Rectal smooth muscle tissue (tissue), 1 donor: ENCODE measurements around the gene FTO.

ENCODE experiments used
- H3K27ac ChIP-seq: one replicate; pipeline ENCODE4 v1.7.0; 2013; ENCODE audit warnings: low read depth, low read length, inconsistent platforms
- H3K27me3 ChIP-seq: one replicate; pipeline ENCODE4 v1.7.0; 2013; ENCODE audit warnings: low read length; ENCODE audit not compliant: control insufficient read depth, insufficient read depth
- H3K36me3 ChIP-seq: one replicate; pipeline ENCODE4 v1.7.0; 2013; ENCODE audit warnings: low read length; ENCODE audit not compliant: control insufficient read depth, insufficient read depth
- H3K4me1 ChIP-seq: one replicate; pipeline ENCODE4 v1.7.0; 2013; ENCODE audit warnings: low read length; ENCODE audit not compliant: control insufficient read depth, insufficient read depth
- H3K4me3 ChIP-seq: one replicate; pipeline ENCODE4 v1.7.0; 2013; ENCODE audit warnings: low read length
- H3K9ac ChIP-seq: one replicate; pipeline ENCODE4 v1.7.0; 2013; ENCODE audit warnings: low read length

The FTO gene

DNA sequence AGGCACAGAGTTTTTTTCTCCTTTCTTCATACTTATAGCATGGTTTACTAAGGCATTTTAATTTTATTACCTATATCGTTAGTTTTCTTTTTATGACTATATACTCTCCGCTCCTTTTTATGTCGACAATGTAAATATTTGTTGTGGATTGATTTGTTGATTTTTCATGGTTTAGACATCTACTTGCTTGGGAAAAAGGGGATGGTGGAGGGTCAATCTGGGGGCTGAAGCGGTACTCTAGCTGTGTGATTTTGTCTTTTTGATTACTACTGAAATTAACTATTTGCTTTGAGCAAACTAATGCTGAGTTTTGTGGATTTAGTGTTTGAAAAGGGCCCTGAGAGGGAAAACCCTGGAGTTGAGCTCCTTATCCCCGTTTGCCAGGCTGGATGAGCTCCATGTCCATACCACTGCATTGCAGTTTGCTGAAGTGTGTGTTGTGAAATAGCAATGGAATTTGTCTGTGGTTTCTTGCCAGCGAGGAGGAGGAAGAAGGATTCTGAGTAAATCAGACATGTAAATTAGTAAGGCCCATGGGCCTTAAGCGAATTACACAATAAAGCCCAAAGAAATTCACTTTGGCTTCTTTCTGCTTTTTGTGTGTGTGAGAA, 72.0 kb downstream of the FTO start:
- no peaks in the 10 kb centered on the region for H3K27me3 ChIP-seq
- H3K4me3 ChIP-seq = no peak overlapping the region
- H3K36me3 ChIP-seq = no peaks in the 10 kb centered on the region
- H3K4me1 ChIP-seq = peaks cover 15% of the 10 kb centered on the region
- H3K9ac ChIP-seq = no peak overlapping the region
- no peak overlapping the region for H3K27ac ChIP-seq

DNA sequence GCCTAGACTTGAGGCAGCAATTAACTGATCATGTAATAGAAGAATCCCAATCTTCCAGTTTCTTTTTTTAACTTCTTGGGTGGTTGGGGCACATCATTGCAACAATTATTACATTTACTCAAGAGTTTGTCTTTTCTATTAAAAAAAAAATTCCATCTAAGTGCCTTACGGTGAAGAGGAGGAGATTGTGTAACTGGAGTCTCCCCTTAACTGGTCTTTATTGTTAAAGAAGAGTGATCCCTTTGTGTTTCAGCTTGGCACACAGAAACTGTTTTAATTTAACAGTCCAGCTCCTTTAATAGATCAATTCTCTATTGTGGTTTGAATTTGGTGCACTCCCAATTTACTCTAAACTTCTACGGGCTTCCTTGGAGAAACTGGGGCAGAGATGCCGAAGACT, 75.2 kb downstream of the FTO start:
- peaks cover 12% of the 10 kb centered on the region for H3K4me1 ChIP-seq
- H3K27ac ChIP-seq = no peak overlapping the region
- no peaks in the 10 kb centered on the region for H3K27me3 ChIP-seq
- H3K36me3 ChIP-seq = no peaks in the 10 kb centered on the region
- H3K9ac ChIP-seq = no peak overlapping the region
- no peak overlapping the region for H3K4me3 ChIP-seq

DNA sequence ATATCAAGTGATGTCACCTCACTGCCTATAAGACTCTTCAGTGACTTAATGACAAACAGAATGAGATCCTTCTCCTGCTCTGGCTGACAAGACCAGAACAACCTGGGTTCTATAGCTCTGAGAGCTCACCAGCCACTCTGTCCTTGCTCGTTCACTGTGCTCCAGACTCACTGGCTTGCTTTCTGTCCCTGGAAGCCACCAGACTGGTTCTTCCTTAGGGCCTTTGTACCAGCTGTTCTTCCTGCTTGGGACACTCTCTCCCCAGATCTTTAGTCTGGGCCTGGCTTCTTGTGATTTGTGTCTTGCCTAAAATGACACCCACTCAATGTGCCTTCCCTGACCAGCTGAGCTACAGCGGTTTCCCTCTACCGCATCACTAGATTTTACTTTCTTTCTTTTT, 76.1 kb downstream of the FTO start:
- H3K9ac ChIP-seq = no peak overlapping the region
- H3K4me1 ChIP-seq = peaks cover 10% of the 10 kb centered on the region
- H3K27me3 ChIP-seq = no peaks in the 10 kb centered on the region
- H3K27ac ChIP-seq = no peak overlapping the region
- no peaks in the 10 kb centered on the region for H3K36me3 ChIP-seq
- no peak overlapping the region for H3K4me3 ChIP-seq

DNA sequence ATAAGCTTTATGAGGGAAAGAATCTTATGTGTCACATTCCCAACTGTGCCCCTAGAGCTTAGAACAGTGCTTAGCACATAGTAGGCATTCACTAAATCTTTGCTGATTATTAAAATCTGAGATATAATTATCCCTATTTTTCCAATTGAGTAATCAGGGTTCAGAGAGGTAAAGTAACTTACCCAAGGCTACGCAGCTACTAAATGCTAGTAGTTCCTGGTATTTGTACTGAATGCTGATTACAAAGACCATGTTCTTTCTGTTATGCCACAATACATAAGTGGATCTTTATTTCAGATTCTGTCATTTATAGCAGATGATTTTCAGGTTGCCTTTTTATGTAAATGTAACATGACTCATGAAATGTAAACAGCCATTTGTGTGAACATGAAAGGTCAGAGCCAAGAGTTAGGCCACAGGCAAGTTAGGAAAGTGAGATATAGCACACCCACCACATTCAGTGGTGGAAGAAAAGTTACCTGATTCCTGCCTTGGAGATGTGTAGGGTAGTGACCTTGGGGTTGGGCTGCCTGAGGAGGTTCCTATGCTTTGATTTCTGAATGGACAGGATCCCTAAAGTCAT, 77.2 kb downstream of the FTO start:
- Histone ChIP-seq H3K4me3 (no peak overlapping the region), H3K4me1 (peaks cover 2% of the 10 kb centered on the region), H3K36me3 (no peaks in the 10 kb centered on the region), H3K27me3 (no peaks in the 10 kb centered on the region), H3K9ac (no peak overlapping the region), H3K27ac (no peak overlapping the region)

DNA sequence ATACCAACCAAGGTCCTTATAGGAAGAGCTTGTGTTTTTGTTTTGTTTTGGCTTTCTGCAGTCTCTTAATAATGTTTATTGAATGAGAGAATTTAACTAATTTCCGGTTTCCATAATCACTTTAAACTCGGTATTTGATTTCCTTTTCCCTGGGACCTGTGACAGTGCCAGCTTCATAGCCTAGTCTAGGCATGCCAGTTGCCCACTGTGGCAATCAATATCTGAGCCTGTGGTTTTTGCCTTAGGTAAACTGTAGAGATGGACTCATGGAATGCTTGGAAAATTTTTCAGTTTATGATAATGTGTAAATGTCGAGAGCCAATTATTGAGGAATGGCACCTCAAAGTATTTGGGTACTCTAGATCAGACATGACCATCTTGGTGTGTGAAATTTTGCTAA, 78.2 kb downstream of the FTO start:
- no peaks in the 10 kb centered on the region for H3K27me3 ChIP-seq
- no peak overlapping the region for H3K4me3 ChIP-seq
- H3K9ac ChIP-seq = no peak overlapping the region
- H3K27ac ChIP-seq = no peak overlapping the region
- H3K4me1 ChIP-seq = no peaks in the 10 kb centered on the region
- H3K36me3 ChIP-seq = no peaks in the 10 kb centered on the region

DNA sequence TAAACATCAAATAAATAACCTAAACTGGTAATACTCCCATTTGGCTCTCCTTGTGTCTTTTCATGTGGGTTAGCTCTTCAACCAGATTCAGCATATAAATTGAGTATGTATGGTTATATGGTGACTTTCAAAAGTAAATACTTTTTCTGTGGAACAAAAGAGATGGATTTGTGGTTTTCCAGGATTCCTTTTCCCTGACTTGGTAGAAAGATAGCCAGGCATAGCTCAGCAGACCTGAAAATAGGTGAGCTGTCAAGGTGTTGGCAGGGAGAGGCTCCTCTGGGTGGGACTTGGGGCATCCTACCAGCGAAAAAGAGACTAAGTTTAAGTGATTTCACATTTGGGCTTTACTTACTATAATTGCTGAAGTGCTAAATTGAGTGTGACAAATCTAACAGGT, 80.3 kb downstream of the FTO start:
- Histone ChIP-seq H3K4me1 (no peaks in the 10 kb centered on the region), H3K9ac (no peak overlapping the region), H3K36me3 (no peaks in the 10 kb centered on the region), H3K27me3 (no peaks in the 10 kb centered on the region), H3K27ac (no peak overlapping the region), H3K4me3 (no peak overlapping the region)

DNA sequence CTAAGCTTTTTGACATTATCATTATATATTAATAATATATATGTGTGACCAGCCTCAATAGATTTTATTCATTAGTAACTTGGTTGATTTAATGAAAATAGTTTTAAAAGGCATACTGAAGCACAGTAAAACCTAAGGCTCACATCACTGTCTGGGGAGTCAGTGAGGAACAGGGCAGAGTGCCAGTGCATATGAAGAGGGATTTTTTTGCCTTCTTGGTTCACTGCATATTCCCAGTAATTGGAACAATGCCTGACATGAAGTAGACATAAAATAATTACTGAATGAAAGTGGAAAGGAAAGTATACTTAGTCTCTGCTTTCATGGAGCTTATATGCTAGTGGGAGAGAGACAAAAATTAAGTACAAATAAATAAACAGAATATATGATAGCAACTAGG, 81.1 kb downstream of the FTO start:
- H3K4me3 ChIP-seq = no peak overlapping the region
- no peaks in the 10 kb centered on the region for H3K4me1 ChIP-seq
- H3K9ac ChIP-seq = no peak overlapping the region
- no peak overlapping the region for H3K27ac ChIP-seq
- H3K36me3 ChIP-seq = no peaks in the 10 kb centered on the region
- H3K27me3 ChIP-seq = no peaks in the 10 kb centered on the region

DNA sequence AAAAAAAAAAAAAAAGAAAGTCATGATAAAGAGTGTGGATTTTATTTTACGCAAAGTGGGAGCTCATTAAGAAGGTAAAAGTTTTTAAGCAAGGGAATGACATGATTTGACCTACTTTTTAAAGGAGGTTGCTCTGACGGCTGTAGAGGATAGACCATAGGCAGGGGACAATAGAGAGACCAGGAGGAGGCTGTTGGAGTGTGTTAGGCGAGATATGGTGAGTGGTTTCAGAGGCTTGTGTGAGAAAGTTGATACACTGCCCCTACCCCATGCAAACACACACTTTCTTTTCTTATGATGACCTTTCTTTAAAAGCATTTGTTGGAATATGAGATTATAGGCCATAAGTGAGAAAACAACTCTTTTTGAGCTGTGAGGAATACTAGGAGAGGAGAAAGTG, 82.0 kb downstream of the FTO start:
- Histone ChIP-seq H3K9ac (no peak overlapping the region), H3K27ac (no peak overlapping the region), H3K36me3 (no peaks in the 10 kb centered on the region), H3K27me3 (no peaks in the 10 kb centered on the region), H3K4me1 (no peaks in the 10 kb centered on the region), H3K4me3 (no peak overlapping the region)

DNA sequence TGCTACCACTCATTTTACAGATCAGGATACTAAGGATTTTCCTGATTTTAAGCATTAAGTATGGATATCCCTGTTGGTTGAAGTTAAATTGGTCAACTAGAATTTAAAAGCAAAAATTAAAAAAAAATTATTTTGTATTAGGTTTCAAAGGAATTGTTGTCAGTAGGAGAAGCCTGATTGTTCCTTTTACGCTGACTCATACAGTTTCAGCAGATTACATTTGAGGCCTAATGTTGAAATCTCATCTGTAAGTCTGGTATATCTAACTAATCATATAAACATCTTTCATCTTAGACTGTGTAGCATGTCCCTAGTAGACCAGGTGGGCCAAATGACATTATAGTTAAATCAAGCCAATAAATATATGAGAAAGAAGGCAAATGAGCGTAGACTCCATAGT, 83.5 kb downstream of the FTO start:
- H3K27me3 ChIP-seq = no peaks in the 10 kb centered on the region
- H3K9ac ChIP-seq = no peak overlapping the region
- H3K27ac ChIP-seq = no peak overlapping the region
- H3K4me1 ChIP-seq = no peaks in the 10 kb centered on the region
- H3K36me3 ChIP-seq = no peaks in the 10 kb centered on the region
- no peak overlapping the region for H3K4me3 ChIP-seq

DNA sequence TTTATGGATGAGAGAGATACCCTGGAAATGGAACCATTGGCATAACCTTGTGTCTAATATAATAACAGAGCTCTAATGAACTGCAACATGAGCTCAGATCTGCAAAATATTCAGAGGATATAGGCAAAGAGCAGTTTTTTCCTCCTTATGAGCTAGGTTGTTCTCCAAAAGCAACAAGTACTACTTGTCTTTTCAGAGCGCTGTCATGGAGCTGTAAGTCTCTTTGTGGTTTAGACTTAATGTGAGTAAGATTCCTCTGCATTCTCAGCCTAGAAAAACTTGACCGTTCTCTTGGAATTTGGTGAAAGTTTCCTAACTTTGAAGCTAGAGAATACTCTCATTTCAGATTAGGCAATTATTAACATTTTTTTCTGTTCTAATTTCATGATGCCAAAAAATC, 85.2 kb downstream of the FTO start:
- Histone ChIP-seq H3K4me3 (no peak overlapping the region), H3K36me3 (no peaks in the 10 kb centered on the region), H3K27me3 (no peaks in the 10 kb centered on the region), H3K4me1 (no peaks in the 10 kb centered on the region), H3K27ac (no peak overlapping the region), H3K9ac (no peak overlapping the region)

DNA sequence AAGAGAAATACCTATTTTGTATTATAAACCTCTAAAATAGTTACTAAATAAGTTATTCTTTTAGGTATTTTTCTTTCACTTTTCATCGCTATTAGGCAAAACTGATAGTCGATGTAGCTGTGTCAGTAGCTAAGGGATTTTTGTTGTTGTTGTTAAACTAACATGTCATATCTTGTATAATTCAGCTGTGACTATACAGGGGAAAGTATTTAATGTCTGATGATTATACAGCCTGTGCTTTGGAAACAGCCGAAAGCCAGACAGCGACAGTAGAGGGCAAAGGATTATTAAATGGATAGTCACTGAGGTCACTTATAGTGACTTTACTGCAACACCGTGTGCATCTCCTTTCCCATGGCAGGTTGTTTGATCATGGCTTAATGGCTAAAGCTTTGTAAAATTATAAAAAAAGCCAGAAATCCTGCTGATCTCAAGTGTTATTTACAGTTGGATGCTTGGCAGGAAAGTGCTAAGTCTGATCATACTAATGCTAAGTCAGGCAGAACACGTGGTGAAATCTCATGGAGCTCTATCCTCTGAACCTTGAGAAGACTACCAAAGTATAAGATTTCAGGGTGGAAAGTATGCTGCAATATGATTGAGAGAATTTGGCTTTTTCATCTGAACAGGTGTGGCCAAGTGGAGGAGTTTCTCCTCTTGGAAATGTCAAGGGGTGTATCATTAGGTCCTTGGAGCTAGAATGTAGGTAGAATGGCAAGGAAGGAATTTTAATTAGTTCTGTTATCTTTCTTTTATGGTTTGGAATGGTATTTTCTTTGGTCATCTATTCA, 88.4 kb downstream of the FTO start:
- H3K9ac ChIP-seq = no peak overlapping the region
- no peaks in the 10 kb centered on the region for H3K4me1 ChIP-seq
- H3K36me3 ChIP-seq = no peaks in the 10 kb centered on the region
- H3K4me3 ChIP-seq = no peak overlapping the region
- no peak overlapping the region for H3K27ac ChIP-seq
- H3K27me3 ChIP-seq = no peaks in the 10 kb centered on the region

DNA sequence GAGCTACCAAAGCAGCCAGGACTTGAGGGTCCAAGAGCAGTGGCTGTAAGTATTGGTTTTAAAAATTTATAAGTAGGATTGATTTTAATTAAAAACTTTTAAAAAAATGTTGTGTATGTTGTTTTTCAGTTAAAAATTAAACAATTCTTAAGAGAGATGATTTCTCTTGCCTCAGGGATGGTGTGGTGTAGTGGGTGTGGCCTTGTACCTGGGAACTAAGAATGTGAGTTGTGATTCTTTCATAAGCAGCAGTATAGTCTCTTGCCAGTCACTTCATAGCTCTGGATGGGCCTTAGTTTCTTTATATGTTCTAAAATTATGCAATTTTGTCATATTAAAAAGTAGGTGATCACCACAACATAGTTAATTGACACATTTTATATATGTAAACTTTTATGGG, 99.5 kb downstream of the FTO start:
- Histone ChIP-seq H3K9ac (no peak overlapping the region), H3K4me3 (no peak overlapping the region), H3K27ac (no peak overlapping the region), H3K27me3 (no peaks in the 10 kb centered on the region), H3K4me1 (no peaks in the 10 kb centered on the region), H3K36me3 (no peaks in the 10 kb centered on the region)

DNA sequence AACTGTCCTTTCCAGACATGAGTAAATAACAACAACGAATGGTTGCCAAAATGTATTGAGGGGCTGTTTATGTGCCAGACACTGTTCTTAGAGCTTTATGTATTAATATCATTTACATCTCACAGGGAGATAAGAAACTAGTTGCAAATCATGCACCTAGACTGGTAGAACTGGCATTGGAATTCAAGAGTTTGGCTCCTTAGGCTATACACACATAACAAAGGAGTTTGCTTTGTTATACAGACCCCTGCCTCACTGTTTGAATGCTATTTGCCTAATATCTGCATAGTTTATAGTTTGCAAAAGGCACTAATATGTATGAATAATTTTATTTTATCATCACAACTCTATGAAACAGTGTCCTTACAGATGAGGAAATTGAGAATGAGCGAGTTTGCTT, 100.0 kb downstream of the FTO start:
- H3K36me3 ChIP-seq = no peaks in the 10 kb centered on the region
- H3K9ac ChIP-seq = no peak overlapping the region
- no peak overlapping the region for H3K27ac ChIP-seq
- no peaks in the 10 kb centered on the region for H3K4me1 ChIP-seq
- H3K4me3 ChIP-seq = no peak overlapping the region
- H3K27me3 ChIP-seq = no peaks in the 10 kb centered on the region
